ENCODE results near the gene TMEM45B.
"Not testable (repeated sequence)": the region's sequence is repeated elsewhere in the genome, so short reads cannot be mapped to it uniquely, and the experiment has no call there.

Gene TMEM45B

DNA sequence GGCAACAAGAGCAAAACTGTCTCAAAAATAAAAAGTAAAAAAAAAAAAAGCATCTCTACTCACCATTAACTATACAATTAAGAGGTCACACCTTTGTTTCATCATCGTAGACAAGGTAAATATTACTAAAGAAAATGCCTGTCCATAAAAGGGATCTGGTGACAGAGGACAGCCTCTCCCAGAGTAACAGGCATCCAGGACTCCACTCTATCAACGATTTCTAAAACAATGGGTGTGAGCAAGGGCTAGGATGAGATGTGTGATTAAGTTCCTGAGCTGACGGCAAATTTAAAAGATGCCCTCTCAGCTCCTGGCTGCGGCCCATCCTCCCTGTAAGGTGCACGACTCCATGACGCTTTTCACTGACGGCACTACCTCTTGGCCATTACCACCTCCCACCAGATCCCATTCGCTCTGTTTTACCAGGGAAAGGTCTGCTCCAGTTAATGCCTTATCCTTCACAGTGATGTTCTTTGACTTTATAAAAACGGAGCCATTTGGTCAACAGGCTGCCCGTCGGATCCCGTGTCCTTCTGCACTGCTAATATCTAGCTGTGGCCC is 2.3 kb upstream of the TMEM45B start:
- DNase-seq, result no peak

DNA sequence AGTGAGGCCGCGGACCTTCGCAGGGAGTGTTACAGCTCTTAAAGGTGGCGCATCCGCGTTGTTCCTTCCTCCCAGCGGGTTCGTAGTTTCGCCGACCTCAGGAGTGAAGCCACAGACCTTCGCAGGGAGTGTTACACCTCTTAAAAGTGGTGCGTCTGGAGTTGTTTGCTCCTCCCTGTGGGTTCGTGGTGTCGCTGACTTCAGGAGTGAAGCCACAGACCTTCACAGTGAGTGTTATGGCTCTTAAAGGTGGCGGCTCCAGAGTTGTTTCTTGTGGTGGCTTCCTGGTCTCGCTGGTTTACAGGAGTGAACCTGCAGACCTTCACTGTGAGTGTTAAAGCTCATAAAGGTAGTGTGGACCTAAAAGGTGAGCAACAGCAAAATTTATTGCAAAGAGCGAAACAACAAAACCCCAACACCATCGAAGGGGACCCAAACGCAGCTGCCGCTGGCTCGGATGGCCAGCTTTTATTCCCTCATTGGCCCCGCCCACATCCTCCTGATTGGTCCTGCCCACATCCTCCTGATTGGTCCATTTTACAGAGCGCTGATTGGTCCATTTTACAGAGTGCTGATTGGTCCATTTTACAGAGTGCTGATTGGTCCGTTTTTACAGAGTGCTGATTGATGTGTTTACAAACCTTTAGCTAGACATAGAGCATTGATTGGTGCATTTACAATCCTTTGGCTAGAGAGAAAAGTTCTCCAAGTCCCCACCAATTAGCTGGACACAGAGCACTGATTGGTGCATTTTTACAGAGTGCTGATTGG is 1.2 kb upstream of the TMEM45B start:
- no peak for DNase-seq

DNA sequence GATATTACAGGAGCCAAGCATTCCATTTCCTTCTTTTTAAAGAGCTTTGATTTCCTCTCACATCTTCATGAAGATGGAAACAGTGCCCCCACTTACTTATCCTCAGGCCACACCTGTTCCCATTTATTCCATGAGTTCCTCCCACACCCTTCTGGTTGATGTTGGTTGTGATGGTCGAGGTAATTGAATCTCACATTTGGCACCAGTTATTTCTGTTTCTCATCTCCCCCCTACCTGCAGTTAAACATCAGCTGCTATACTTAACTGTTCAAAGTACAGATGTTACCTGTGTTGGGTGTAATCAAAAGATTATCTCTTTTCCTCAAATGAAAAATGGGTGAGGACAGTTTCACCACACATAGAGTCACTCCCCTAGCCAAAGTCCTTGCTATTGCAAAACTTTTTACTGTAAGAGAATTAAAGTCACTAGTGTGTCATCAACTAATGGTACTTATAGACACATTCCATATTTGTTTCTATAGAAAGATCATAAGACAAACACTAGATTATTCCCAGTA is 1.9 kb downstream of the TMEM45B start:
- DNase-seq, result no peak

DNA sequence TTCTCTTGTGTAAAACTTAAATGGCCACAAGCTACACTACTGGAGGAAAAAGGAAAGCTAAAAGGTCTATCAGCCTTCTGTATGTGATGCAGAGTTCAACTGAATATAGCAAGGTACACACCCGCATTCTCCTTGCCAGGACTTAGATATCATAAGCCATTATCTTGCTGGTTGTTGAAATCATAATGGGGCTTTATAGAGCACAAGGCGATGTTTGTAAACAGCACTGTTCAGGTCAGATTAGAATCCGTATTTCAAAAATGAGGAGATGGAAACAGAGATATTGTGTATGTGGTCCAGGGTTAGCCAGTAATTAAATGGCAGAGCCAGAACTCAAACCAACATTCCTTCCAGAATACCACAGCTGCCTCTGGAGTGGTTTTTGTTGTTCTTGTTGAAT is 2.6 kb downstream of the TMEM45B start:
- DNase-seq, result not testable (repeated sequence)

DNA sequence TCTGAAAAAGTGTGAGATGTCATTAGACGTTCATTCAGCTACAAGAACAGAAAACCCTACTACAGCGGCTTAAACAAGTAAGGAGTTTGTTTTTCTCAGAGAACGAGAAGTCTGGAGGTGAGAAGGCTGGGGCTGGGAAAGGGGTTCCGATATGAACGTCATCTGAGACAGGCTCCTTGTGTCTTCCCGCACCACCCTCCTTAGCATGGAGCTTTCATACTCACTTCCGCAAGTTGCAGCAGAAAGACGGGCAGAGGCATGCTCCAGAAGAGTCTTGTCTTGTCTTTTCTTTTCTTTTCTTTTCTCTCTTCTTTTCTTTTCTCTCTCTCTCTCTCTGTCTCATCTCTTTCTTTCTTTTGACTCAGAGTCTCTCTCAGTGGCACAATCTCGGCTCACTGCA is 3.6 kb downstream of the TMEM45B start:
- DNase-seq, result no peak

DNA sequence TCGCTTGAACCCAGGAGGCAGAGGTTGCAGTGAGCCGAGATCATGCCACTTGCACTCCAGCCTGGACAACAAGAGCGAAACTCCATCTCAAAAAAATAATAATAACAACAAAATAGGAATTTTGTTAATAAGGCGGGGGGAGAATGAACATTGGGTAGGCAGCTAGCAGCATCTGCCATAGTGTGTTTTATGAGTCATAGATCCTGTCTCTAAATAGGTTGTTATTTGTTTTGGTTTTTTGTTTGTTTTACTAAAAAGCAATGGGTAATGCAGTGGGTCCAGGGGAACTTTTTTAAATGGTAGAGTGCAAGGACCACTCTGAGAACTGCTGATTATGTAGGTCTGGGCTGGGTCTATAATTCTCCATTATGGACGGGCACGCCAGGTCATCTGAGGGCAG is 4.6 kb downstream of the TMEM45B start:
- not testable (repeated sequence) for DNase-seq

DNA sequence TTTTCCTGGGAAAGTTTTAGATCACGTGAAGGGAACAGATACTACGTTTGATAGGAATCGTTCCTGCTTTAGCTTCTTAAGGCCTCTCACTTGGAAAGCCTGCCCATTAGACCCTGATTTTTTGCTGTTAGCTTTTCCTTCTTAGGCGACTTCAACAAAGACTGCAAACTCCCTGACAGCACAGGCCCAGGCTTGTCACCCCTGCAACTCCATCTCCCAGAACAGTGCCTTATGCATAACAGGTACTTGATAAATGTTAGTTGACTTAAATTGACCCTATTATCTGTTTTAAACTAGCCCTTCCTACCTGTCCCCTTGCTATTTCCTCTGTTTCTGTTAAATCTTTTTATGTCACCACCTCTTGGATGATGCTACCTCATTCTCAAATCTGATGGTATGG is 7.6 kb downstream of the TMEM45B start:
- not testable (repeated sequence) for DNase-seq

DNA sequence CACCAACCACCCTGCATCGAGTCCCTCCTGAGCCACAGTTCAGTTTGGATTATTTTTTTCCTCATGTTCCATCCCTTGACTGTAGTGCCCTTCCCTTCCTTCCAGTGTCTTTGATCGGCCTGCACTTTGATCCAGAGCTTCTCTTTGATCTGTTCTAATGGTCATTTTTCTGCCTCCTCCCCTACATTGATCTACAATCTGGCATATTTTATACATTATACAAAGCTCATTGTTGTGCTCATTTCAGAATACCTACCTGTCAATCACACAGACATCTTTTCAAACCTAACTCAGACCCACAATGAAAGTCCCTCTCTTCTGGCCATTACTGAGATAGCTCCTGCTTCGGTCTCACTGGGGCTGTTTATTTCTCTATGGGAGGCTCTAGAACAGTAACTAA is 8.2 kb downstream of the TMEM45B start:
- not testable (repeated sequence) for DNase-seq

DNA sequence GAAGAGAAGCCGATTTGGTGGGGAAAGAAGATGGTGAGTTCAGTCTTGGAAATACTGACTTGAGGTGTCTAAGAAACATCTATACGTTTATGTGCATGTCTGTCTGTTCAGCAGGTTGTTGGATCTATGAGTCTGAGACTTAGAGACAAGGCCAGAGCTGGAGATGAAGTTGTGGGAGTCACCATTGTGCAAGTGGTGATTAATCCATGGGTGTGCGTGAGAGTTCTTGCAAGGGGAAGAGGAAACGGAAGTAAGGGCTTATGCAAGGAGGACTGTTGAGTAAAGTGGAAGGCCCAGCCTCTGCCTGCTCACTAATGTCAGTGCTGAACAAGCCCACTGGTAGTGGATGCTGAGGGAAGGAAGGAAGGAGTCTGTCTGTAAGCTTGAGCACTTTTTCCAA is 9.7 kb downstream of the TMEM45B start:
- DNase-seq, result no peak

DNA sequence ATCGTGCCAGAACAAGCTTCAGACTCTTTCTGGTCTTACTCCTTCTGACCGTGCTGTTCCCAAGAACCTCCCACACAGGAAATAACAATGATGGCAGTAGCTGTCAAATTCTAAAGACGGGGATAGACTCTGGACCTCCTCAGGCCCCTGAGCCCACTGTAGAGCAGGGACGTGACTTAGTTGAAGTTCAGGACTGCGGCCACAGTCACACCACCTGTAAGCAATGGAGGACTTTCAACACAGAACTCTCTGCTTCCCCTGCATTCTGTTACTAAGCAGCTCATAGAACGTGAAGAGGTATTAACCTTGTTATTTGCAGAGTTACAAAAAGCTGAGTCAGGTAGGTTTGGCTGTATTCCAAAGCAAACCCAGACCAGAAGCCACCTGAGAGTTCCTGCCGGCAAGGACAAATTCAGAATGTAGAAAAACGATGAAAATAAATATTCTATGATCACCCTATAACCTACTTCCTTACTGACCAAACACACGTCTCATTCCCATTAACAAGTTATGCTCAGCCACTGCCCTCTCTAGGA is 12.7 kb downstream of the TMEM45B start:
- no peak for DNase-seq

DNA sequence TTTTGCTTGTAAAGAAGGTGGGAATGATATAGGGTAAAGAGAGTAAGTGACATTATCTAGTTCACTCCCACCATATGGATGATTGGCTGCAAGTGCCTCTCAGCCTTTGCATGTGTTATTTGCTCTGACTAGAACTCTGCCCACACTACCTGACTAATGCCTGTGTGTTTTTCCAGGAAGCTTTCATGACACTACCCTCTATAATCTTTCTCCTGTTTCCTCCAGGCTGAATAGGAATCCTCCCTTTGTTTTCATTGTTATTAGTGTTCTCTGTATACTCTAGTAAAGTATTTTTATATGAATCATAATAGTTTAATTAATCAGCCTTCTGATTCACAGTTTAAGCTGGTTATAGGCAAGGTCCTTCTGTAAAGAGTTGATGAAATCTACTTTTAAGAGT is 13.8 kb downstream of the TMEM45B start:
- DNase-seq, result not testable (repeated sequence)

DNA sequence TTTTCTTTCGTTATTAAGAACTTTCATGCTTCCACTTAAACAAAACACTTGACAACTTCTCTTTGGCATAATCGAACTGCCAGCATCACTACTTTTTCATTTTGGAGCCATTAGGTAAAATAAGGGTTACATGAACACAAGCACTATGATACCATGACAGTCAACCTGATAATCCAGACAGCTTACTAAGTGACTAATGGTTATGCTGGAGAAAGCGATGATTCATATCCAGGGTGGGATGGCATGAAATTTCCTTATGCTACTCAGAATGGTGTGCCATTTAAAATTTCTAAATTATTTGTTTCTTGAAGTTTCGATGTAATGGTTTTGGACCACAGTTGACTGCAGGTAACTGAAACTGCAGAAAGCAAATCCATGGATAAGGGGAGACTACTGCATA is 15.6 kb downstream of the TMEM45B start:
- DNase-seq, result not testable (repeated sequence)

DNA sequence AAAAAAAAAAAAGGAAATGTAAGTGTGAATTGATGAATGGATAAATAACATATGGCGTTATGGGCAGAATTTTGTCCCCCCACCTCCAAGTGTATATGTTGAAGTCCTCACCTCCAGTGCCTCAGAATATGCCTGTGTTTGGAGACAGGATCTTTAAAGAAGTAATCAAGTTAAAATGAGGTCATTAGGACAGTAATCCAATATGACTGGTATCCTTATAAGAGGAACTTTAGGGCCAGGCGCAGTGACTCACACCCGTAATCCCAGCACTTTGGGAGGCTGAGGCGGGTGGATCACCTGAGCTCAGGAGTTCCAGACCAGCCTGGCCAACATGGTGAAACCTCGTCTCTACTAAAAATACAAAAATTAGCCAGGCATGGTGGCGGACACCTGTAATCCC is 17.6 kb downstream of the TMEM45B start:
- DNase-seq, result not testable (repeated sequence)

DNA sequence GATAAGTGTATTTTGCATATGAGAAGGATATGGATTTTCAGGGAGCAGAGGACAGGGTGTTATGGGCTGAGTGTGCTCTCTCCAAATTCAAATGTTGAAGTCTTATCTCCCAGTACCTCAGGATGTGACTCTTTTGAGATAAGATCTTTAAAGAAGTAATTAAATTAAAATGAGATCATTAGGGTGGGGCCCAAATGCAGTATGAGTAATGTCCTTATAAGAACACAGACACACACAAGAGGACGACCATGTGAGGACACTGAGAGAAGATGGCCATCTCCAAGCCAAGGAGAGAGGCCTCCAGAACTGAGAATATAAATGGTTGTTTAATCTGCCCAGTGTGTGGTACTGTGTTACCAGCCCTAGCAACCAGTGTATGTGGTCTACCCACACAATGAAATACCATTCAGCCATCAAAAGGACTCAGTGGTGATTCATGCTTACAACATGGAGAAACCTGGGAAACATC is 20.8 kb downstream of the TMEM45B start:
- DNase-seq, result not testable (repeated sequence)

DNA sequence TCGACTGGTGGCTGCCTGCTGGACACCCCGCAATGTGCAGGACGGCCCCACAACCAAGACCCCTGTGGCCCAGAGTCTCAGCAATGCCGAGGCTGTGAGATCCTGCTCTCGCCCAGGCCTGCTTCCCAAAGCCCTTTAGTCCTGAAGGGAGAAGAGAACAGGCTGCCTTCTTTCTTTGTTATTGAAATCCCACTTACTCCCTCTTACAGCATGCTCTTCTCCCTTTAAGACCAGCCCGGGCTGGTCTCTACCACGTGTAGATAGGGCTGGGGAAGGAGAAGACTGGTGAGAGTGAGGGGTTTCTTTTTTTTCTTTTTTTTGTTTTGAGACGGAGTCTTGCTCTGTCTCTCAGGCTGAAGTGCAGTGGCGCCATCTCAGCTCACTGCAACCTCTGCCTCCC is 21.3 kb downstream of the TMEM45B start:
- DNase-seq, result no peak

DNA sequence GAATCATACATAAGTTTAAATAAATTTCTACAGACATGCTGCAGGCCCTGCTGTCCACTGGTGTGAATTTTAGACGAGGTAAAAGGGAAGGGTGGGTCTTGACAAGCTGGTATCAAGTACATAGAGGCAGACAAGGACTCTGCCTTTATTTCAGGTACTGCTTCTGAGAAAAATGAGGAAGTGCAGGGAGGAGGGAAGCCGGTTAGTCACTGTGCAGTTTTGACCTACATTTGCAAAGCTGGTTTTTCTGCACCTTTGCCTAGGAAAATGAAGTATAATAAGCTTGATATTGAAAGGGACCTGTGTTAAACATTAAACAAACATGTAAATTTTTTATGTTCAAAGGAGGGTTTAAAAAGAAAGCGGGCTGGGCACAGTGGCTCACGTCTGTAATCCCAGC is 24.6 kb downstream of the TMEM45B start:
- no peak for DNase-seq

DNA sequence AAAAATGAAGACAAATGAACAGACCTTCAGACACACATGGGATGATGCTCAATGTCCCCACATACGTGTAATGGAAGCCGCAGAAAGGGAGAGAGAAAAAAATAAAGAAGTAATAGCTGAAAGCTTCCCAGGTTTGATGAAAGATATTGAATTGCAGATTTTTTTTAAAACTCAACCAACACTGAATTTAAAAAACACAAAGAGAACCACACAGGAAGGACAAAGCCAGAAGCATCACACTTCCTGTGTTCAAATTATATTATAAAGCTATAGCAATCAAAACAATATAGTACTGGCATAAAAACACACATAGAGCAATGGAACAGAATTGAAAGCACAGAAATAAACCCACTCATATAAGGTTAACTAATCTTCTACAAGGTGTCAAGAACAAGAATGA is 26.5 kb downstream of the TMEM45B start:
- no peak for DNase-seq

DNA sequence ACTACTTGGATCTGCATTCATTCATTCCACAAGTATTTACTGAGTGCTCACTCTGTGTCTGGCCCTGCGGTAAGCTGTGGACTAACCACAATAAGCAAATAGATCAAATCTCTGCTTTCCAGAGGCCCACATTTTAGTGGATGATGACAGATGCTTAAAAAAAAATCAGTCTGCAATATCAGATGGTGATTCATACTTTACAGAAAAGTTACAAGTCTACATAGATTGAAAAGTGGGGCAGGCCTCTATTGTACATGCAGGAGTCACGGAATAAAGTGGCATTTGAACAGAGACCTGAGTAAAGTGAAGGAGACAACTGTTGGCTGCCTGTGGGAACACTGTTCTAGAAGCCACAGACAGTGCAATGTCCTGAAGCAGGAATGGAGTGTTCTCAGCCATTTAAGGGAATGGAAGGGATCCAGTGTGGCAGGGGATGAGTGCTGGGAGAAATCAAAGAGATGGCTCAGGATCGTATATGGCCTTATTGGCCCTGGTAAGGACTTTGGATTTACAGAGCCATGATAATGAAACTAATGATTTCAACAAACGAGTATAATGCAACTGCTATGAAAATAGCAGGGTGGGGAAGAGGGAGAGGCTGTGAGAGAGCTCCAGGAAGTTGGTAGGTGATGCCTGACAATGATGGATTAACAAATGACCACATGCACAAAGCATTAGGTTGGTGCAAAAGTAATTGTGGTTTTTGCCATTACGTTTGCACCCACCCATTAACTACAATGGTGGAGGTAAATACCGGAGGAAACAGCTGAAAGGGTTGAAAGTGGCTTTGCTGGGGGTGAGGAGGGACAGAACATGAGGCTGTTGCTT is 31.1 kb downstream of the TMEM45B start:
- DNase-seq, result no peak

DNA sequence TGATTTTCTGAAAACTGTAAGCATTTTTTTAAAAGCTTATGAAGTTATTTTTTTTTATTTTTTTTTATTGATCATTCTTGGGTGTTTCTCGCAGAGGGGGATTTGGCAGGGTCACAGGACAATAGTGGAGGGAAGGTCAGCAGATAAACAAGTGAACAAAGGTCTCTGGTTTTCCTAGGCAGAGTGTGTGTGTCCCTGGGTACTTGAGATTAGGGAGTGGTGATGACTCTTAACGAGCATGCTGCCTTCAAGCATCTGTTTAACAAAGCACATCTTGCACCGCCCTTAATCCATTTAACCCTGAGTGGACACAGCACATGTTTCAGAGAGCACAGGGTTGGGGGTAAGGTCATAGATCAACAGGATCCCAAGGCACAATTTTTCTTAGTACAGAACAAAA is 31.7 kb downstream of the TMEM45B start:
- DNase-seq, result not testable (repeated sequence)

DNA sequence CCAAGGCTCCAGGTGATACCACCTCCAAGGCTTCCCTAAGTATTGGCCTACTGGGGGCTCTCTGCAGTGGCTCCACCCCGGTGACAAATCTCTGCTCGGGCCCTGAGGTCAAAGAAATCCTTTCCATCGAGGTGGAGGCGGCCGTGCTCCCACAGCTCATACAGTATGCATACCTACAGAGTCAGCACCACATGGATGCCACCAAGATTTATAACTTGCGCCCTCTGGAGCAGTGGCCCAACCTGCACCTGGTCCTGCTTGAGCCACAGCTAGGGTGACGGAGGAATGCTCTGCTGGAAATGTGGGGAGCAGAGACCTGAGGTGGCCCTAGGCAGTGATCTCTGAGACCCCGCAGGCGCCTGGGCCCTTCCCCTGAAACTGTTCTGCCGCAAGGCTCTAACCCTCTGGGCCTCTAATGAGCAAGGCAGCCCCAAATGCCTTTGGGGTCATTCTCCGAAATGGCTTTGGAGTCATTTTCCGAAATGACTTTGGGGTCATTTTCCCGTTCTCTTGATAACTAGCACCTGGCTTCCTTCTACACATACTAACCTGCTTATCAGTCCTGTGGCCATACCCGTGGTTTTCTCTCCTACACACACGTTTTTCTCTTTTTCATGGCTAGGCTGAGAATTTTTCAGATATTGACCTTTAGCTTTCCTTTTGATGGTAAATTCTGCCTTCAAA is 33.9 kb downstream of the TMEM45B start:
- no peak for DNase-seq

DNA sequence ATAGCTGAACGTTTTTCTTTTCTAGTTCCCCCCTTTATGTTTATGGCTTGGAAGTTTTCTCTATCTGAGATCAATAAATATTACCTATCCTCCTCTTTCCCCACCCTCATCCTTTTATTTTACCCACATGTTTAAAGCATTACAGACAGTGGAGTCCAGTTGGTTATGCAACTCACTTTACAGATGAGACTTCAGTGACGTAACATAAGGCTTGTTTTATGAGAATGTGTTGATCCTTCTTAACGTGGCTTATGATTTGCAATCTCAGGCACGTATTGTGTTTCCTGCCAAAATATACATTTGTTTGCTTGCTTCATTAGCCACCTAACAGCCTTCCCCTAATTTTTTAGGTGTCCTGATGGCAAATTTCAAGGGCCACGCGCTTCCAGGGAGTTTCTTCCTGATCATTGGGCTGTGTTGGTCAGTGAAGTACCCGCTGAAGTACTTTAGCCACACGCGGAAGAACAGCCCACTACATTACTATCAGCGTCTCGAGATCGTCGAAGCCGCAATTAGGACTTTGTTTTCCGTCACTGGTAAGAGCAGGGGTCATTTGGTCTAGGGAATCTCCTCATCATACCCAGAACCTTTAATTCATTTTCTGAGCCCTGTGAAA is 36.6 kb downstream of the TMEM45B start:
- DNase-seq, result no peak

Measured in cerebellar nuclear complex (tissue), 1 donor.